Esophagus muscularis mucosa (tissue), 4 donors: ENCODE results near the gene HOXD1.

Experiments
- EP300 ChIP-seq: sonication (generic); formaldehyde crosslinking; IDR thresholded peaks from one replicate; pipeline ENCODE4 v1.6.1; 2017; ENCODE audit warnings: antibody characterized with exemption
- POLR2A ChIP-seq: fragments of 450-650 bp; IDR thresholded peaks from one replicate; pipeline ENCODE4 v1.6.1; 2017; ENCODE audit warnings: antibody characterized with exemption, moderate library complexity, mild to moderate bottlenecking, low read depth
- POLR2AphosphoS5 ChIP-seq, 2 donors: sonication (generic); formaldehyde crosslinking; IDR thresholded peaks; one replicate each; pipeline ENCODE4 v1.6.1; 2017; ENCODE audit warnings: antibody characterized with exemption in 2 of 2
- TF ChIP-seq, protein P1 (sequence below), 3 experiments: fragments of 200-600 bp in 2 of 3; fragments of 450-650 bp in 1 of 3; sonication (generic) in 2 of 3; IDR thresholded peaks; one replicate each; pipeline ENCODE4 v1.5.1; 2017 to 2019; ENCODE audit warnings: antibody characterized with exemption in 3 of 3, mild to moderate bottlenecking in 2 of 3, moderate library complexity in 1 of 3

DNA sequence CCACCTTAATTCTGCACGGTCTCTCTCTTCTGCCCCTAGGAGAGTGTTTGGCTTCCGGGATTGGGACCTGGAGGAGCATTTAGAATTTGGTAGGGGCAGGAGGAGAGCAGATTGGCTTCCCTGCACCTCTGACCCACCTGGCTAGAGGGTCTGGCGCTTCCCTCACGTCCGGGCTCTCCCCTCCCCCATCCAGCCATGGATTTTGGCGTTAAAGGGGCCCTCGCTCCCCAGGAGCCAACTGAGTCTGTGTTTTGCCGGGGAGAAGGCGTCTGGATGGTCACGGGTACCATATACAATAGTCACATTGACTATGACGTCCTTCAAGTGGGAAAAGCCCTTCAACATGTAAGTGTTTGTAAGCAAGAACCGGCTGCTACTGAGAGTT is 24.8 kb upstream of the HOXD1 start:
- TF ChIP-seq POLR2A (no peak), EP300 (no peak), POLR2AphosphoS5 (IDR thresholded peaks at IDR 0.05) (no peak)
- TF ChIP-seq, protein P1, sequence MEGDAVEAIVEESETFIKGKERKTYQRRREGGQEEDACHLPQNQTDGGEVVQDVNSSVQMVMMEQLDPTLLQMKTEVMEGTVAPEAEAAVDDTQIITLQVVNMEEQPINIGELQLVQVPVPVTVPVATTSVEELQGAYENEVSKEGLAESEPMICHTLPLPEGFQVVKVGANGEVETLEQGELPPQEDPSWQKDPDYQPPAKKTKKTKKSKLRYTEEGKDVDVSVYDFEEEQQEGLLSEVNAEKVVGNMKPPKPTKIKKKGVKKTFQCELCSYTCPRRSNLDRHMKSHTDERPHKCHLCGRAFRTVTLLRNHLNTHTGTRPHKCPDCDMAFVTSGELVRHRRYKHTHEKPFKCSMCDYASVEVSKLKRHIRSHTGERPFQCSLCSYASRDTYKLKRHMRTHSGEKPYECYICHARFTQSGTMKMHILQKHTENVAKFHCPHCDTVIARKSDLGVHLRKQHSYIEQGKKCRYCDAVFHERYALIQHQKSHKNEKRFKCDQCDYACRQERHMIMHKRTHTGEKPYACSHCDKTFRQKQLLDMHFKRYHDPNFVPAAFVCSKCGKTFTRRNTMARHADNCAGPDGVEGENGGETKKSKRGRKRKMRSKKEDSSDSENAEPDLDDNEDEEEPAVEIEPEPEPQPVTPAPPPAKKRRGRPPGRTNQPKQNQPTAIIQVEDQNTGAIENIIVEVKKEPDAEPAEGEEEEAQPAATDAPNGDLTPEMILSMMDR (IDR thresholded peaks at IDR 0.05), result no peak
